ENCODE results near the gene TAP2.
A peak's percentile ranks its signal among the peaks of the same experiment; 100 is the strongest.

The TAP2 gene

DNA sequence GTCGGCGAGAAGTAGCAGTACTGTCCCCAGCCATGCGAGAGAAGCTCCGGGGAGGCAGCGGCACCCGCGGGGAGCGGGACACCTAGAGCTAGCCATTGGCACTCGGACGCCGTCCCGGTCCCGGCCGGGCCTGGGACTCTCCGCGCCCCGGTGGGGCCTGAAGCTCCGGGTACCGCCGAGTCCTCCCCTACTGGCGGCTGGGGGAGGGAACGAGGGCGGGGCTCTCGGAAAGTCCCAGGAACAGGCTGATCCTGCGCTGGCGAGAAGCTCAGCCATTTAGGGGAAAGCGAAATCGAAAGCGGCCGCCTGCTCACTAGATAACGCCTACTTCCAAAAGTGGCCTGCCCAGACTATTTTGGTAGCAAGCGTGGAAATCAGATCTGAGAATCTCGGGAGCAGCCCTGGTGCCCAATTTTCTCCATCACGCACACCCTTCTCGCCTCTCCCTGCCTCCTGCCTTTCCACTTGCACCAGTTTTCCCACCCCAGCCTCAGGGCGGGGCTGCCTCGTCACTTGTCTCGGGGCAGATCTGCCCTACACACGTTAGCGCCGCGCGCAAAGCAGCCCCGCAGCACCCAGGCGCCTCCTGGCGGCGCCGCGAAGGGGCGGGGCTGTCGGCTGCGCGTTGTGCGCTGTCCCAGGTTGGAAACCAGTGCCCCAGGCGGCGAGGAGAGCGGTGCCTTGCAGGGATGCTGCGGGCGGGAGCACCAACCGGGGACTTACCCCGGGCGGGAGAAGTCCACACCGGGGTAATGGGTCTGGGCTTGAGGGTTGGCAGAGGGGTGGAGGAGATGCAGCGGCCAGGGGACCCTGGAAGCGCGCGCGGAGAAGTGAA, 15.2 kb upstream of the TAP2 start, which contains the start of the genes PSMB9 and TAP1:
Gene PSMB9 (plus strand): TSS at position 652 of the 835 bp plus-strand sequence. CDS start 38 bp downstream, at position 690.
Gene TAP1 (minus strand): TSS at position 164 of the 835 bp plus-strand sequence. CDS start 68 bp downstream, at position 96.
- DNase-seq, result peak; percentile 95

DNA sequence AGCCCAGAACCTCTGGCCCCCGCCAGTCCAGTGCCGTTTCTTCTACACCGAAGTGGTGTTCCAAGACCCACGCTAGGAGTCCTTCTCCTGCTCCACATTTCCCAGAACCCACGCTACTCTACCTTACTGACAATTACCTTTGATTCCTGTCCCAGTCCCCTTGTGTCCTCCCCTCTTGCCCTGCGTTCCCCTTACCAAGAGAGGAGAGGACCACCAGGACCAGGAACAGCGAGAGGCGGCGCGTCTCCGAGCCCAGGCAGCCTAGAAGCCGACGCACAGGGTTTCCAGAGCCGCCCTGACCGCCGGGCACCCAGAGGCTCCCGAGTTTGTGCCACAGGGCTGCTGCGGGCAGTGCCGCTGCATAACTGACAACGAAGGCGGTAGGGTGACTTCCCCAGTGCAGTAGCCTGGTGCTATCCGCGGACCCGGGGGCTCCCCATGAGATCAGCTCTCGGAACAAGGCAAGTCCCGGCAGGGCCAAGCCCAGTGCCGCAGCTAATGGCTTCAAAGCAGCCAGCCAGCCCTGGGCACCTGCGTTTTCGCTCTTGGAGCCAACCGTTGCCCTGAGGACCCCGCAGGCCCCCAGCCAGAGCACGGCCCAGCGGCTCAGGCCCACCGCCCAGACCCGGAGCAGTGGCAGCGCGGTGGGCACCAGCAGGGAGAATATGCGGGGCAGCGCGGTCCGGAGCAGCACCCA, 14.5 kb upstream of the TAP2 start:
- DNase-seq, result peak; percentile 53 to 62

DNA sequence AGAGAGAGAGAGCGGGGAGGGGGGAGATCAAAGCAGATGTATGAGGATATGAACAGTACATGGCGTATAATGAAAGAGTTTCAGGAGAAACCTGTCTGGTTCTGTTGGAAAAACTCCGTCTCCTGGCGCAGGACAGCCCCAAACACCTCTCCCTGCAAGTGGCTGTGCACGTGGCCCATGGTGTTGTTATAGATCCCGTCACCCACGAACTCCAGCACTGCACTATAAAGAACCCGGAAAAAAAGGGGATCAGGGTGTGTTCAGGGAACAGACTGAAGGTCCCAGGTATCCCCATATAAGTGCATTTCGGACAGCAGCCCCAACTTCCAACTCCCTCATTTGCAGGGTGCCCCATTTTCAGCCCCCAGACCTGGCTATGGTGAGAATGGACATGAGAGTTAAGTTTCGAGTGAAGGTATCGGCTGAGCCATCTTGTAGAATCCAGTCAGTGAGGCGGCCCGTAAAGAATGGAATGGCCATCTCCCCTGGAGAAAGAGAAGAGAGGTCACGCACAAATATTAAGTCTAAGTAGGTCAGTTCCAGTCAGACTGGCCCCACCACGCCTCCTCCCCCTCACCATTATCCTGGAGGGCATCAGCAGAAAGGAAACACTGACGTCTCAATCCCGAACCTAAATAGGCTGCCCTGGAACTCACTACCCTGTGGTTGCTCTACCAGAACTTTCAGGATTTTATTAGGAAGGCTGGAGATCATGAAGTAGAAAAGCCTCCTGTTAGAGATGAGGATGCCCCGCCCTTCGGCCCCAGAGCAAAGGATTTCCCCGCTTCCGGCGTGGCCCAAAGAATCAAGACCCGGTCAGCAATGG, 13.7 kb upstream of the TAP2 start:
- peak; percentile 14 to 37 for DNase-seq

GRCh38 chr6:32851025-32851424, 12.5 kb upstream of the TAP2 start:
- DNase-seq, result no peak

GRCh38 chr6:32849126-32849525, 10.6 kb upstream of the TAP2 start:
- DNase-seq, result no peak

DNA sequence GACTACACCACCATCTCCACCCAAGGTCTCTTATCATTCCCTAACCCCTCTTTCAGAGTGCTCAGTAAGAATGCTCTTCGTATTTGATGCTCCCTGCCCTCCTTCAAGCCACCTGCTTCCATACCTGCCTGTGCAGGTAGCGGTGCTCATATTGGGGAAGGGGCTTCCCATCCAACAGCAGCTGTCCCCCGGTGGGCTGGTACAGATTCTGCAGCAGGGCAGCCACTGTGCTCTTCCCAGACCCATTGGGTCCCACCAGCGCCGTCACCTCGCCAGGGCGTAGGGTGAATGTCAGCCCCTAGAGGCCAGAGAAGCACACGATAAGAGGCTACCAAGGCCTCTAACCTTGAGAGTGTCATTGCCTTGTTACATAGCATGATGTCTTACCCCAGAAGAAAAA, 9.3 kb upstream of the TAP2 start:
- no peak for DNase-seq

DNA sequence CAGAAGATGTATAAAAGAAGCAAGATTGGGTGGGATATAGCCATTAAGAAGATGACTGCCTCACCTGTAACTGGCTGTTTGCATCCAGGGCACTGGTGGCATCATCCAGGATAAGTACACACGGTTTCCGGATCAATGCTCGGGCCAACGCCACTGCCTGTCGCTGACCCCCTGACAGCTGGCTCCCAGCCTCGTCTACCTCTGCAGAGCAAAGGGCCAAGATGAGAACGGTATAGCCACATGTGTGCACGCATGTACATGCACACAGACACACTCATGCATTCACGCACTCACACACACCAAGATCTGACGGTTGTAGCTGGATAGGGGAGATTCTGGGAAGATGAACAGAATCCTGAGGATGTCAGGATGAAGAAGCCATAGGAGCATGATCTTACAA, 8.5 kb upstream of the TAP2 start:
- no peak for DNase-seq

DNA sequence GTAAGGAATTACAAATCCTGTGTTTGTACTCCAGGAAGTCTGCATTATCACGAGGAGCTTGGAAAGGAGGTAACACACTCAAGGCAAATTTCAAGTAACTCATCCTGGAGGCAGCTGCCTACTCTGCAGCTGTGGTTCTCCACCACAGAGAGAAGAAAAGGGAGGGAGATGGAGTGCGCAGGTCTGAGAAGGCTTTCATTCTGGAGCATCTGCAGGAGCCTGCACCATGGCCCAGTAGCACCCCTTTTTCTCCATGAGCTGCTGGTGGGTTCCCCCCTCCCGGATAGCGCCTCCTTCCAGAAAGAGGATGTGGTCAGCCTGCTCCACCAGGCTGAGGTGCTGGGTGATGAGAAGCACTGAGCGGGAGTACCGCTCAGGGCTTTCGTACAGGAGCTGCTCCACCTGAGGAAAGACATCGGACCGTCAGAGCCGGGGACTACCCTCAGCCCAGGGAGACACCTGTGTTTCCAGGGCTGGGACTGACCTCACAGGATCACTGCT, 6.9 kb upstream of the TAP2 start:
- peak; percentile 54 to 55 for DNase-seq

DNA sequence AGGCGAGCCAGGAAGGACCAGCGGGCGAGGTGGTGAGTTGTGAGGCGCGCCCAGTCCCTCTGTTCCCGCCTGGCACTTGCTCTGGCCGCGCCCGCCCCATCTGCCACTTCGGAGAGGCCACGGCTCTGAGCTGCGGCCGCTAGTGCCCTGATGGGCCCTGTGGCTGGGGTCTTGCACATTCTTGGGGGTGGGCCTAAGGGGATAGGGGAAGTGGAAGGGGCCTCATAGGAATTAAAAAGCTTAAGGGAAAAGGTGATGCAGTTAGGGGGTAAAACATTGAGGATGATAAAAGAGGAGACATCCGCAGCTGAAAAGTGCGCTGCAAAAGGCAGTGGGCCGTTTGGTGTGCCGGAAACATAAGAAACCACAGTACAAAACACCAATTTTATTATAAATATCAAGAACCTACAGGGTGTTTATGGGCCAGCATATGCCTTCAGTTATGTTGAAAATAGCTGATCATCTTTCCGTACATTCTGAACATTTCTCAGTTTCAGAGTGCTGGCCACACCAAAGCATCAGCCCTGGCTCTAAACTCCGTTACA, 6.4 kb upstream of the TAP2 start:
- DNase-seq, result no peak

DNA sequence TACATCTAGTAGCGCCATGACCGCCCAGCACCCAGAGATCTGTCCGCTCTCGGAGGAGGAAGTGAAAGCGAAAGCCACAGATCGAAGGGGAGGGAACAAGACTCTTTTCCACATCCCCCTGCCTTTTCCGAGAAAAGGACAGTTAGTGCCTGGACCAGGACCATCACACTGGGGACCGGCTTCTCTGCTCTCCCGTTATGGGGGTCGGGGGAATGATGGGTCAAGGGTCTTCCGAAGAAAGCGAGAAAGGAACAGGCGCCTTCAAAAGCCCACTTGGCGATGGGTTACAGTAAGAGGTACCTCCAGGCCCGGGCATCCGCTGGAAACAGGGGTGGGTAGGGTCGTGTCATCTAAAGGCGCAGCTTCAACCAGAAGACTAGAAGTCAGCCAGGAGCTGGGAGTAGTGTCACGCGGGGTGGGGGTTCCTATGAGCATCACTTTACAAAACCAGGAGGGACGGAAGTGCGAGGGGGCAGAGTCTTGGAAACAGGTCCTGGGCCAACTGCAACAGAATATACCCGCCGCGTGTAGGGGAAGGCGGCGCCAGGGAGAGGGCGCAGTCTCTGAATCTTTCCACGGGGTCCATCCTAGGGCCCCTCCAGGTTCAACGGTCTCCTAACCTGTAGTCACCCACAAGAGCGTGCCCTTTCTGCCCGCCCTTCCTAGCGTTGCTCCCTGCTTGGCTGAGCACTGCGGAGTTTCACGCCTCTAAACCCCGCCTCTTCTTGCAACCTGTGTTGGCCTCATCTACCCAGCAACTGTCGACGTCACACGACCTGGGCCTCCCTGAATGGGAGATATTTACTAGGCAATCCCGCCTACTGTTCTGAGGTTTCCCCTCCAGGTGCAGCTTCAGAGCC, 5.7 kb upstream of the TAP2 start, which contains the start of gene PSMB8:
Gene PSMB8 (minus strand): TSS at position 69 of the 860 bp plus-strand sequence. CDS start 51 bp downstream, at position 18.
- peak; percentile 97 to 98 for DNase-seq

DNA sequence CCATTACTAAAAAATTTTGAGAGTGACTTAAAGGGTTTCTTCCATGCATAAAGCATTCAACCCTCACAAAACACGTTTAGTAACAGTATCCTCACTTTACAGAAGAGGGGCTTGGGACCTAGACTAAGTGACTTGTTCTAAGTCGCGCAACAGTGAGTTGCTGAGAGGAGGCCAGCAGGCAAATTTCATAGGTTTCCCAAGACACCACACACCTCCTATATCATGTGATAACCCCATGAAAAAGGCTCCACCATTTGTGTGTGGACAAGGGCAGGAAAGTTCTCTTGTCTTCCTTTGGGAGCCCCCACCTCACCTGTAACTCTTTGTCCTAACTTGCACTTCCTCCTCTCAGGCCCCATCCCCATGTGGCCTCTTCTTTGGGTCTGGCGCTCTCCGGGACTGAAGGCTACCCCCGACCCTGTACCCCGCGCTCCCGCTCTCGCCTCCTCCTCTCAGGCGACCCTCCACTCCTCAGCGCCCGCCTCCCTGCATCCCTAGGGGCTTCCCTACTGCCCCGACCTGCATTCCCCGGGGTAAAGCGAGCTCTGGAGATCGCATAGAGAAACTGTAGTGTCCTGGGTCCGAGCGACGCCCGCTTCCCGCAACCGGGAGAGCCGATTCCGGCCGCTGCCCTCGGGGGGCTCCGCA, 4.9 kb upstream of the TAP2 start:
- DNase-seq, result no peak

- DNase-seq, result no peak
Measured at GRCh38 chr6:32842690-32843089, 4.2 kb upstream of the TAP2 start.

- DNase-seq, result no peak
Measured at GRCh38 chr6:32842021-32842650, 3.6 kb upstream of the TAP2 start.

DNA sequence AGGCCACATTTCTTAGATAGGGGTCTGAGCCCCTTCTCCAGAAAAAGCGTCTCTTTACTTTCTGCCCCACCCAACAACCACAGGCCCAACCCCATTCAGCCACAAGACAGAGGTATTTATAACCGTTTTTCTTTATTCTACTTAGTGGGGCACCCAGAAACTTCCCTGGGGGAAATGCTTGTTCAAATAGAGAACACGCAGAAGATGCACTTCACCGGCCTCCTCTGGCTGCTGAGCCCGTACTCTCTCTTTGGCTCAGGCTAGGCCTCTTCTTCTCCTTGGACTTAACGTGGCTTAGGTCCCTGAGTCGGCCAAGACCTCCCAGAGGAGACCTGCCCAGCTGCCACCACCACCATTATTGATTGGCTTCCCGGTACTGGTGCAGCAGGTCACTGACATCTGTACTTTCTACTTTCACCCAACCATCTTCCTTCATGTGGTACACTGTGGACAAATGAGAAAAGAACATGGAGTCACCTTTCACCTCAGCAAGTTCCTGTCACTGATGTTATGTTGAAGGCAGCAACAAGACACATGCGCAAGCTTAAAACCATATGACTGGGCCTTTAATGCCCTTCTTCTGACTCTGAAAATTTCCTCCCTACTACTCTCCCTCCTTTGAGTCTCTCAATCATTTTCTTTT, 2.2 kb upstream of the TAP2 start:
- DNase-seq, result peak in 1 of 2 donors; percentile 53

- DNase-seq, result no peak
Measured at GRCh38 chr6:32839356-32839755, 817 bp upstream of the TAP2 start.

DNA sequence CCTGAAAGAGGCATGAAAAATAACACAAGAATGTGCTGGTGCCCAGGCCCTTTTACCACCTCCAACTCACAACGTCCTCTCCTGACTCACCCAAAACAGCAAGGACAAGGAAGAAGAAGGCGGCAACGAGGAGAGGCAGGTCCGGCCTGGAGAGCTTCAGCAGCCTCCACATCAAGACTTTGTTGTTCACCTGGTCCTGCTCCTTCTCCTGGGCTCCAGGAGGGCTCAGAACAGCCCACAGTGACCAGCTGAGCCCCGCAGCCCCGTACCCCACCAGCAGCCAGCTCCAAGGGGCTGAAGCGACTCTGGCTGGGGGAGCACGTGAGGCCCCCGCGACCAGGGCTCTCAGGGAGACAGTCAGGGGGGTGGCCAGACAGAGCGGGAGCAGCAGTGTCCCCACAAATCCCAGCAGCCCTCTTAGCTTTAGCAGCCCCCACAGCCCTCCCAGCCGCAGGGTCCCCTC, 857 bp downstream of the TAP2 start:
- DNase-seq, result no peak

GRCh38 chr6:32836873-32837272, 1.7 kb downstream of the TAP2 start:
- DNase-seq, result no peak

DNA sequence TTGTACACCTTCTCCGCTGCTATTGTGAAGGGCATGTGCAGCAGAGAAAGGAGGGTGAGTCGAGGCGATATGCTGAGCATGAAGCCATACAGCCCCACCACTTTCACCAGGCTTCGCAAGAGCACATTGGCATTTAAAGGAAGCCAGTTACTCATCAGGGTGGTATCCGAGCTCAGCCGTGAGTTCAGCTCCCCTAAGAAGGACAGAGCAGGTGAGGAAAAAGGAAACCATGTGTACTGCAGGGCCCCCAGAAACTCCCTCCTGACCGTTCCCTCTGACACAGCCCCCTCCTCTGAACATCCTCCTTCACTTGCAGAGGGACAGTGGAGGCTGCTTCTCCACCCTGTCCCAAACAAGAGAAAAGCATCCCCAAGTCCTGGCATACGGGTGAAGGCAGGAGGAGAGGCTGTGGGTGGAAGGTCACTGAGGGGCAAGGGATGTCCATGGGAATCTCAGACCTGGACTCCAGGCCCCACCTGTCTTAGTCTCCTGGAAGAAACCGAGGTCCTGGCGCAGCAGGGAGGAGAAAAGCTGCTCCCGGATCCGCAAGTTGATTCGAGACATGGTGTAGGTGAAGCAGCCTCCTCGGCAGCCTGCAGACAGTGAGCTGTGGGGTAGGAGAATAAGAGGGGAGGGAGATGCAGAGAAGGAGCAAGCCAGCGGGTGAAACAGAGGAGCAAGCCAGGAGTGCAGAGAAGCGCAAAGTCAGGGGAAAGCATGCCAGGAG, 3.2 kb downstream of the TAP2 start:
- DNase-seq, result no peak

DNA sequence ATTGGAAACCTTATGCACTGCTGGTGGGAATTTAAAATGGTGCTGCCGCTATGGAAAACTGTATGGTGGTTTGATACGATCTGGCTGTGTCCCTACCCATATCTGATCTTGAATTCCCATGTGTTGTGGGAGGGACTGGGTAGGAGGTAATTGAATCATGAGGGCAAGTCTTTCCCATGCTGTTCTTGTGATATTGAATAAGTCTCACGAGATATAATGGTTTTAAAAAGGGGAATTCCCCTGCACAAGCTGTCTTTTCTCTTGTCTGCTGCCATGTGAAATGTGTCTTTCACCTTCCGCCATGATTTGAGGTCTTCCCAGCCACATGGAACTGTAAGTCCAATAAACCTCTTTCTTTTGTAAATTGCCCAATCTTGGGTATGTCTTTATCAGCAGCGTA, 4.9 kb downstream of the TAP2 start:
- no peak for DNase-seq

Data from CD4-positive, alpha-beta T cell treated with Interleukin-1 beta for 1 hour (primary cell).